Left lobe of liver (tissue), 2 donors: Measurements from ENCODE around the gene NUP205. TPM values are rescaled to one million over a fixed set of nuclear protein-coding genes. Genes with fewer than 3 reads are reported as not detected.

Source experiments
- ATAC-seq: fragments of 200-7000 bp; cut with Tn5 transposase; one replicate; pipeline ENCODE4 v1.9.1; 2020; ENCODE audit warnings: mild to moderate bottlenecking, moderate library complexity
- DNase-seq: peaks from one replicate; pipeline ENCODE4 v3.0.0-alpha.2; 2020; ENCODE audit warnings: low spot score
- total RNA-seq: library from RNA; stranded (reverse); gene quantifications from one replicate; pipeline ENCODE4 v1.2.1, GENCODE V29; 2021
- donor health status: DM: no; HTN: no; CAD: no; lungs with moderate emphysema.
- donor health status: DM: no; HTN: yes; CAD: no.

NUP205 gene
- total RNA-seq, 1 donor from 2014 or later, result 12.2 TPM

DNA sequence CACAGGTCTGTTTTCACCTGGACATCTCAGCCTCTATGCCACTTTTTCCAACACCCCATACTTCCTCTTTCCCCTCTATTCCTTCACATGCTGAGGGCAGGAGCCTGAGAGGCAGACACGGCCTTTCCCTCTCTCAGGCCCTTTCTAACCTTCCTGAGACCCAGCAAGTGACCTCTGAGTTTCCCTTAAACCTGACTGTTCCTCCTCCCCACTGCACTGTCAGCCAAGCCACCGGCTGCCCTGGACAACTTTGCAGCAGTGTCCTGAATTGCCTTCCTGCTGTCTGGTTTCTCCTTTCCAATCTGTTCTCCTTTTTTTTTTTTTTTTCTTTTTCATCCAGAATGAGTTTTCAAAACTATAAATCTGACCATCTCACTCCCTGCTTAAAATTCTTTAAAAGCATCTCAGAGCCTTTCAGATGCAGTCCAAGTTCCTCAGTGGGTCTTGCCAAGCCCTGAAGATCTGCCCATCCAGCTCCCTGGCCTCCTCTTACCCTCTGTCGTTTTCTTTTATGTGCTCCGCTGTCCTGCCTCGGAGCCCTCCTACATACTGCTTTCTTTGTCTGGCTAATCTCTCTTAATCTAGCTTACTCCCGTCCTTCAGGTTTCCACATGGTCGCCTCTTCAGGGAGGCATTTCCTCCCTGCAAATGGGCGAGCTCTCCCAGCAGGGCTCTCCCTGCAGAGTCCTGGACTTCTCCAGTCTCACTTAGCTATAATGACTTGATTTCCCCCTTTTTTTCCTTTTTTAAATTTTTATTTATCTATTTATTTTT, 139.7 kb downstream of the NUP205 start:
- no peak for DNase-seq
- no peak for ATAC-seq

Other genes with a start within 250 kb of the NUP205 start
- 10.0 TPM for gene CNOT4, start 47.8 kb upstream of the NUP205 start, total RNA-seq
- 12.5 TPM for gene STMP1, start 104.6 kb downstream of the NUP205 start, total RNA-seq
- gene SLC13A4, start 170.3 kb downstream of the NUP205 start, total RNA-seq, result 0.35 TPM
- 4.8 TPM for gene FAM180A, start 190.9 kb downstream of the NUP205 start, total RNA-seq